Measurements from ENCODE around the gene KCNQ1. TPM values are rescaled to one million over a fixed set of nuclear protein-coding genes. Genes with fewer than 3 reads are reported as not detected.

Gene KCNQ1
- total RNA-seq, 1 experiment from 2014 or later, result 1.0 TPM

- POLR2A ChIA-PET, result no interaction called here
- no peaks in the 10 kb centered on the region for H3K4me1 Mint-ChIP-seq (ENCODE audit: low read depth, unreplicated experiment)
Observed at GRCh38 chr11:2595204-2595603, 150.4 kb downstream of the KCNQ1 start.

DNA sequence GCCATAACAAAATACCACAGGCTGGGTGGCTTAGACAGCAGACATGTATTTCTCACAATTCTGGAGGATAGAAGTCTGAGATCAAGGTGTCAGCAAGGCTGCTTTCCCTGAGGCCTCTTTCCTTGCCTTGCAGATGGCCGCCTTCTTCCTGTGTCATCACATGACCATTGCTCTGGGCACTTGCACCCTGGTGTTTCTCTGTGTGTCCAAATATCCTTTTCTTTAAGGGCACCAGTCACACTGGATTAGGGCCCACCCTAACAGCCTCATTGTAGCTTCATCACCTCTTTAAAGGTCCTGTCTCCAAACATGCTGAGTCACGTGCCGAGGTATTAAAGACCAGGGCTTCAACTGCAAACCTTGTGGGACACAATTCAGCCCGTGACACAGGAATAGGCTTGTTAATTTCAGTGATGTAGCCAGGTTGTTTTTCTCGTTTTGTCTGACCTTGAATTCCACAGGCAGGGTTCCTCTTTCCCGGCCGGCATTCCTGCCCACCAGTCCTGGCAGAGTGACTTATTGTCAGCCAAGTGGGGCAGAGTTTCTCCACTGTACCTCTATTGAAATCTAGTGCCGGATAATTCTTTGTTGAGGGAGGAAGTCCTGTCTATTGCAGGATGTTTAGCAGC, 154.9 kb downstream of the KCNQ1 start:
- Histone ChIP-seq H3K27me3 (replicated peaks; ENCODE audit: control insufficient read depth, insufficient read depth, low read length) (no peaks in the 10 kb centered on the region), H3K9me3 (0 out of 2 replicates have a peak, but pooled peaks cover 9% of the 10 kb centered on the region), H3K36me3 (ENCODE audit: control insufficient read depth, insufficient read depth, low read length) (no peaks in the 10 kb centered on the region), H3K4me3 (ENCODE audit: low read depth, low read length) (no peak overlapping the region), H3K4me1 (no peaks in the 10 kb centered on the region)
- Mint-ChIP-seq H3K36me3 (ENCODE audit: insufficient read depth, unreplicated experiment) (no peaks in the 10 kb centered on the region), H3K27me3 (ENCODE audit: insufficient read depth, unreplicated experiment) (peaks cover 17% of the 10 kb centered on the region), H3K9me3 (ENCODE audit: unreplicated experiment) (no peaks in the 10 kb centered on the region), H3K27ac (ENCODE audit: unreplicated experiment) (no peak overlapping the region), H3K4me1 (ENCODE audit: low read depth, unreplicated experiment) (no peaks in the 10 kb centered on the region), H3K4me3 (ENCODE audit: unreplicated experiment) (no peak overlapping the region)
- intact Hi-C loops (cut with micrococcal nuclease; ENCODE audit: unreplicated experiment), result no loop called here
- ChIA-PET CTCF (no interaction called here), POLR2A (no interaction called here)
- no TSS peak for BruUV-seq (replicated peaks)
- DNase-seq, result no peak
- TF ChIP-seq CTCF (IDR thresholded peaks at IDR 0.05; ENCODE audit: insufficient read depth in 1 of 2, low read depth in 1 of 2, low read length in 1 of 2, severe bottlenecking in 1 of 2, unreplicated experiment in 1 of 2), result no peak

More at GRCh38 chr11:2595204-2595603, 150.4 kb downstream of the KCNQ1 start:
- Histone ChIP-seq H3K36me3 (ENCODE audit: control insufficient read depth, insufficient read depth, low read length) (no peaks in the 10 kb centered on the region), H3K4me3 (ENCODE audit: low read depth, low read length) (no peak overlapping the region), H3K27me3 (replicated peaks; ENCODE audit: control insufficient read depth, insufficient read depth, low read length) (no peaks in the 10 kb centered on the region; the same call in 1 of the 2 replicates), H3K9me3 (peaks cover 9% of the 10 kb centered on the region; the same call in 1 of the 2 replicates), H3K4me1 (no peaks in the 10 kb centered on the region)
- DNase-seq, result no peak
- BruUV-seq (replicated peaks), result no TSS peak
- TF ChIP-seq CTCF (IDR thresholded peaks at IDR 0.05; ENCODE audit: insufficient read depth in 1 of 2, low read depth in 1 of 2, low read length in 1 of 2, severe bottlenecking in 1 of 2, unreplicated experiment in 1 of 2), result no peak
- Mint-ChIP-seq H3K9me3 (ENCODE audit: unreplicated experiment) (no peaks in the 10 kb centered on the region), H3K36me3 (ENCODE audit: insufficient read depth, unreplicated experiment) (no peaks in the 10 kb centered on the region), H3K4me3 (ENCODE audit: unreplicated experiment) (no peak overlapping the region), H3K27ac (ENCODE audit: unreplicated experiment) (no peak overlapping the region), H3K27me3 (ENCODE audit: insufficient read depth, unreplicated experiment) (peaks cover 15% of the 10 kb centered on the region)
- intact Hi-C loops (cut with micrococcal nuclease; ENCODE audit: unreplicated experiment), result no loop called here
- CTCF ChIA-PET, result no interaction called here

DNA sequence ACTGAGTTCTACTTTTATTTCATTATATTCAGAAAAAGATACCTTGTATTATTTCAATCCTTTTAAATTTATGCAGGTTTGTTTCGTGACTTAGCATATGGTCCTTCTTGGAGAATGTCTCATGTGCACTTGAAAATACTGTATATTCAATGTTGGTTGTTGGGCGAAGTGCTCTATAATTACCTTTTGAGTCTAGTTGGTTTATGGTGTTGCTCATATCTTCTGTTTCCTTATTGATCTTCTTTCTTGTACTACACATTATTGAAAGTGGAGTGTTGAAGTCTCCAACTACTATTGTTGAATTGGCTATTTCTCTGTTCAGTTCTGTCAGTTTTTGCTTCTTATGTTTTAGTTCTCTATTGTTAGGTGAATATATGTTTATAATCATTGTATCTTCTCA, 164.5 kb downstream of the KCNQ1 start:
- Mint-ChIP-seq H3K27ac (ENCODE audit: unreplicated experiment) (no peak overlapping the region), H3K27me3 (ENCODE audit: insufficient read depth, unreplicated experiment) (peaks cover 31% of the 10 kb centered on the region), H3K36me3 (ENCODE audit: insufficient read depth, unreplicated experiment) (no peaks in the 10 kb centered on the region), H3K4me3 (ENCODE audit: unreplicated experiment) (no peak overlapping the region), H3K4me1 (ENCODE audit: low read depth, unreplicated experiment) (no peaks in the 10 kb centered on the region), H3K9me3 (ENCODE audit: unreplicated experiment) (no peaks in the 10 kb centered on the region)
- intact Hi-C loops (cut with micrococcal nuclease; ENCODE audit: unreplicated experiment), result no loop called here
- BruUV-seq (replicated peaks), result no TSS peak
- Histone ChIP-seq H3K9me3 (no peaks in the 10 kb centered on the region; the same call in 1 of the 2 replicates), H3K27me3 (replicated peaks; ENCODE audit: control insufficient read depth, insufficient read depth, low read length) (no peaks in the 10 kb centered on the region; the same call in 1 of the 2 replicates), H3K4me1 (no peaks in the 10 kb centered on the region), H3K36me3 (ENCODE audit: control insufficient read depth, insufficient read depth, low read length) (no peaks in the 10 kb centered on the region), H3K4me3 (ENCODE audit: low read depth, low read length) (no peak overlapping the region)
- ChIA-PET POLR2A (no interaction called here), CTCF (no interaction called here)
- DNase-seq, result no peak
- TF ChIP-seq CTCF (IDR thresholded peaks at IDR 0.05; ENCODE audit: insufficient read depth in 1 of 2, low read depth in 1 of 2, low read length in 1 of 2, severe bottlenecking in 1 of 2, unreplicated experiment in 1 of 2), result no peak

Measured in Caco-2 (cell line).